Measurements from ENCODE around the gene PRRG1. TPM values are rescaled to one million over a fixed set of nuclear protein-coding genes. Genes with fewer than 3 reads are reported as not detected.

Gene PRRG1
- polyA plus RNA-seq, 1 donor from 2014 or later, result 9.1 TPM

- H3K4me3 ChIP-seq (ENCODE audit: low read length), result peak overlapping the region; percentile 80
- H3K9ac ChIP-seq (ENCODE audit: low read length), result peak overlapping the region; percentile 42
- no peaks in the 10 kb centered on the region for H3K9me3 ChIP-seq (ENCODE audit: low read length)
- no peaks in the 10 kb centered on the region for H3K9me2 ChIP-seq (ENCODE audit: insufficient read depth, low read length)
- H3K27me3 ChIP-seq (ENCODE audit: insufficient read depth, low read depth, low read length), result no peaks in the 10 kb centered on the region
- no peak overlapping the region for H3K27ac ChIP-seq (ENCODE audit: low read length)
- no peaks in the 10 kb centered on the region for H3K36me3 ChIP-seq (ENCODE audit: insufficient read depth, low read length)
- H3K4me2 ChIP-seq (ENCODE audit: low read length), result no peak overlapping the region
- no peaks in the 10 kb centered on the region for H4K20me1 ChIP-seq (ENCODE audit: insufficient read depth)
- no peak for TF ChIP-seq EZH2 (IDR thresholded peaks at IDR 0.05; ENCODE audit: borderline replicate concordance, insufficient read depth, low read length, poor library complexity, severe bottlenecking)
- no peak for TF ChIP-seq CTCF (IDR thresholded peaks at IDR 0.05; ENCODE audit: poor library complexity, severe bottlenecking)
- no peak for TF ChIP-seq TAF1 (IDR thresholded peaks at IDR 0.05; ENCODE audit: low read depth)
- TF ChIP-seq MXI1 (conservative IDR thresholded peaks at IDR 0.05; ENCODE audit: poor library complexity, severe bottlenecking), result no peak
- TF ChIP-seq REST (IDR thresholded peaks at IDR 0.05; ENCODE audit: borderline replicate concordance), result no peak
- TF ChIP-seq SMC3 (conservative IDR thresholded peaks at IDR 0.05; ENCODE audit: poor library complexity), result no peak
- TF ChIP-seq EP300 (conservative IDR thresholded peaks at IDR 0.05; ENCODE audit: poor library complexity, severe bottlenecking), result no peak
- TF ChIP-seq POLR2AphosphoS5 (IDR thresholded peaks at IDR 0.05), result no peak
- no peak for TF ChIP-seq RAD21 (conservative IDR thresholded peaks at IDR 0.05)
- H3F3A ChIP-seq (ENCODE audit: insufficient read depth, low read length, poor library complexity, severe bottlenecking), result no peaks in the 10 kb centered on the region
- H3K79me2 ChIP-seq (replicated peaks; ENCODE audit: insufficient read depth, low read length), result no peaks in the 10 kb centered on the region
- no peak overlapping the region for H2AFZ ChIP-seq (ENCODE audit: low read depth, low read length)
Observed at GRCh38 chrX:37348231-37348970, 763 bp upstream of the PRRG1 start.

- Histone ChIP-seq H3K4me3 (ENCODE audit: low read length) (peak overlapping the region; percentile 80), H3K4me2 (ENCODE audit: low read length) (no peak overlapping the region), H3K9ac (ENCODE audit: low read length) (peak overlapping the region; percentile 42), H3K27me3 (ENCODE audit: insufficient read depth, low read depth, low read length) (no peaks in the 10 kb centered on the region), H4K20me1 (ENCODE audit: insufficient read depth) (no peaks in the 10 kb centered on the region), H3K27ac (ENCODE audit: low read length) (no peak overlapping the region), H3K79me2 (replicated peaks; ENCODE audit: insufficient read depth, low read length) (no peaks in the 10 kb centered on the region), H2AFZ (ENCODE audit: low read depth, low read length) (no peak overlapping the region), H3K9me3 (ENCODE audit: low read length) (no peaks in the 10 kb centered on the region), H3K36me3 (ENCODE audit: insufficient read depth, low read length) (no peaks in the 10 kb centered on the region), H3K9me2 (ENCODE audit: insufficient read depth, low read length) (no peaks in the 10 kb centered on the region), H3F3A (ENCODE audit: insufficient read depth, low read length, poor library complexity, severe bottlenecking) (no peaks in the 10 kb centered on the region)
- no peak for TF ChIP-seq EZH2 (IDR thresholded peaks at IDR 0.05; ENCODE audit: borderline replicate concordance, insufficient read depth, low read length, poor library complexity, severe bottlenecking)
- no peak for TF ChIP-seq EP300 (conservative IDR thresholded peaks at IDR 0.05; ENCODE audit: poor library complexity, severe bottlenecking)
- TF ChIP-seq MXI1 (conservative IDR thresholded peaks at IDR 0.05; ENCODE audit: poor library complexity, severe bottlenecking), result no peak
- no peak for TF ChIP-seq SMC3 (conservative IDR thresholded peaks at IDR 0.05; ENCODE audit: poor library complexity)
- TF ChIP-seq CTCF (IDR thresholded peaks at IDR 0.05; ENCODE audit: poor library complexity, severe bottlenecking), result no peak
- no peak for TF ChIP-seq POLR2AphosphoS5 (IDR thresholded peaks at IDR 0.05)
- TF ChIP-seq TAF1 (IDR thresholded peaks at IDR 0.05; ENCODE audit: low read depth), result no peak
- no peak for TF ChIP-seq REST (IDR thresholded peaks at IDR 0.05; ENCODE audit: borderline replicate concordance)
- no peak for TF ChIP-seq RAD21 (conservative IDR thresholded peaks at IDR 0.05)
Observed at GRCh38 chrX:37348971-37349220, 268 bp upstream of the PRRG1 start.

All from neural cell (in vitro differentiated cells).